NCI-H524 treated with DMSO at 0.1 percent for 48 hours (cell line): ENCODE measurements around the gene SPINT1.
A peak's percentile ranks its signal among the peaks of the same experiment; 100 is the strongest.

Experiments
- DNase-seq: peaks from one replicate; lab custom pipeline; 2025; lab: John Stamatoyannopoulos, UW

The SPINT1 gene, protein sequence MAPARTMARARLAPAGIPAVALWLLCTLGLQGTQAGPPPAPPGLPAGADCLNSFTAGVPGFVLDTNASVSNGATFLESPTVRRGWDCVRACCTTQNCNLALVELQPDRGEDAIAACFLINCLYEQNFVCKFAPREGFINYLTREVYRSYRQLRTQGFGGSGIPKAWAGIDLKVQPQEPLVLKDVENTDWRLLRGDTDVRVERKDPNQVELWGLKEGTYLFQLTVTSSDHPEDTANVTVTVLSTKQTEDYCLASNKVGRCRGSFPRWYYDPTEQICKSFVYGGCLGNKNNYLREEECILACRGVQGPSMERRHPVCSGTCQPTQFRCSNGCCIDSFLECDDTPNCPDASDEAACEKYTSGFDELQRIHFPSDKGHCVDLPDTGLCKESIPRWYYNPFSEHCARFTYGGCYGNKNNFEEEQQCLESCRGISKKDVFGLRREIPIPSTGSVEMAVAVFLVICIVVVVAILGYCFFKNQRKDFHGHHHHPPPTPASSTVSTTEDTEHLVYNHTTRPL

DNA sequence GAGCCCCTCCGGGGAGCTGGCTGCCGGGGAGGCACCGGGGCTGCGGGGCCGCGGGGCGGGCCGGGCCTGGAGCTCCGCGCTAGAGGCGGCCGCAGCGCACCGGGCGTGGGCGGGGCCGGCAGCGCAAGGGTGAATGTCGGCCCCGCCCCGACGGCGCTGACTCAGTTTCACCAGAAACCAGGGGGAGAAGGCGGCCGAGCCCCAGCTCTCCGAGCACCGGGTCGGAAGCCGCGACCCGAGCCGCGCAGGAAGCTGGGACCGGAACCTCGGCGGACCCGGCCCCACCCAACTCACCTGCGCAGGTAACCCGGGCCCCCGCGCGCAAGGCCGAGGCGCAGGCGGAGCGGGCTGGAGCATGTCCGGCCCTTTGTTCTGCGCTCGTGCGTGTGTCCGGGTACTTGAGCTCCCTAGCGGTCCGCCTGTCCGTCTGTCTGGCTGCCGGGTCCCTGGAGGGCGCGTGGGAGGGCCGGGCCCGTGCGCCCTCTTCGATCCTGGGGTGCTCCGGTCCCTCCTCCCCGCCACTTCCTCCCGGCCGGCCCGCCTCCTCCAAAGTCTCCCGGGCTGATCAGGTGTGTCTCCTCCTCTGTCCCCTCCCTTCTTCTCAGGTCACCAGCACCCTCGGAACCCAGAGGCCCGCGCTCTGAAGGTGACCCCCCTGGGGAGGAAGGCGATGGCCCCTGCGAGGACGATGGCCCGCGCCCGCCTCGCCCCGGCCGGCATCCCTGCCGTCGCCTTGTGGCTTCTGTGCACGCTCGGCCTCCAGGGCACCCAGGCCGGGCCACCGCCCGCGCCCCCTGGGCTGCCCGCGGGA lies at the start of gene SPINT1:
Gene SPINT1, plus strand, starts transcription at position 164 of the 811 bp plus-strand sequence. Its CDS starts 507 bp downstream, at position 671.
- DNase-seq, result no peak

DNA sequence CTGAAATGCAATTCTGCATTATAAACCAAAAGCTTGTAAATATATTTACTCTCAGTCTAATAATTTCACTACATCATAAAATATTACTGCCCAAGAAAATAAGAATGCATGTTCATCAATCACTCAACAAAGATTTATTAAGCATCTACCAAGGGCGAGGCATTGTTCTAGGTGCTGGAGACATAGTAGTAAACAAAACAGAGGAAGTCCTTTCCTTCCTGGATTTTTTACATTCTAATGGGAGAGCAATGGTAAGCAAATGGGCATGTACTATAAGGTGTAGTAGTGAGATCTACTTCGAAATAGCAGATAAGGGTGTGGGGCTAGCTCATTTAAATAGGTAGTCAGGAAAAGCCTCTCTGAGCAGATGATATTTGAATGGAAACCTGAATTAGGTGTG lies 47.8 kb upstream of the SPINT1 start:
- no peak for DNase-seq

DNA sequence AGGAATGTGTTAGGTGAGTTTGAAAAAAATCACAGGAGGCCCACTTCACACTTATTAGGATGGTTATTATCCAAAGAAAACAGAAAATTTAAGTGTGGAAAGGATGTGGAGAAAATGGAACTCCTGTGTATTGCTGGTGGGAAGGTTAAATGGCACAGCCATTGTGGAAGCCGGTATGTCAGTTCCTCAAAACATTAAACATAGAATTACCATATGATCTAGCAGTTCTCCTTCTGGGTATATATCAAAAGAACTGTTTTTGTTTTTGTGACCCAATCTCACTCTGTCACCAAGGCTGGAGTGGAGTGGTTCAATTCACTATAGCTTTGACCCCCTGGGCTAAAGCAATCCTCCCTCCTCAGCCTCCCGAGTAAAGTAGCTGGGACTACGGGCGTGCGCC lies 47.3 kb upstream of the SPINT1 start:
- DNase-seq, result no peak

DNA sequence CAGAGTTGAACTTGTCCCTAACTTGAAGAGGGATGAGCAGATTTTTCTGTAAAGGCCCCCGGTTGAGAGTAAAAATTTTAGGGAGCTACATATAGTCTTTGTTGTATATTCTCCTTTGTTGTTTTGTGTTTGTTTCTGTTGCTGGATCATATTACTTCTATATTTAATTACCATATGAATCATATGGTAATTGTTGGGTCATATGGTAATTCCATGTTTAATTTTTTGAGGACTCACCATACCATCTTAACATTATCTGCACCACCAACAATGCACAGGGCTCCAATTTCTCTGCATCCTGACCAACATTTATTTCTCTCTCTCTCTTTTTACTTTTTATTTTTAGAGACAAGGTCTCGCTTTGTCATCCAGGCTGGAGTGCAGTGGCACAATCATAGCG lies 44.3 kb upstream of the SPINT1 start:
- DNase-seq, result no peak

DNA sequence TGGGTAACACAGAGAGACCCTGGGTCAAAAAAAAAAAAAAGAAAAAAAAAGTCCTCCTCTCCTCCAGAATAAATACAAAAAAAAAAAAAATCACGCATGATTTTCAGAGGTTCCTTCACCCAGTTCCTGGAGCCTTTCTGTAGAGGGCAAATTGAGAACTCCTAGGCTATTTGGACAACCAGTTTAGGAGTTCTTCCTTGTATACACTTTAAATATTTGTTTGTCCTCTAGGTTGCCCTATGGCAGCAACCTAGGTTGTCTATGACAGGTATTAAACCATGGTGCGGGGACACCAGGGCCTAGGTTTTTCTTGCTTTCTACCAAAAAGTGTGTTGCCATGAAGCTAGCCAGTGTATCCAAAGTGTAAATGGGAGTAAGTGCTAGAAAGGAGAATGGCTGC lies 40.8 kb upstream of the SPINT1 start:
- DNase-seq, result no peak

DNA sequence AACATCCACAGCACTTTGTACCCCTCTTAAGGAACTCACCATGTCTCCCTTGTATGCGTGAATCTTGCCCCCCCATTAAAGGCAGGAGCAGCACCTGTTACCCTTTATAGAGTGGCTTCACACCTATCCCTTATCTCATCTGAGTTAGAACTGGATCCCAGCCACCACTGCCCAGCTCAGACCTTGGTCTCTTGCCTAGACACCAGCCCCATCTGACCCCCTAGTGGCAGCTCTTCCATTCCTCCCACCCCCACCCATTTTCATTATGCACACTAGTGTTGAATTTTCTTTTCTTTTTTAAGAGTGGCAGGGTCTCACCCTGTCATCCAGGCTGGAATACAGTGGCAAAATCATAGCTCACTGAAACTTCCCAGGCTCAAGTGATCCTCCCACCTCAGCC lies 40.2 kb upstream of the SPINT1 start:
- no peak for DNase-seq

DNA sequence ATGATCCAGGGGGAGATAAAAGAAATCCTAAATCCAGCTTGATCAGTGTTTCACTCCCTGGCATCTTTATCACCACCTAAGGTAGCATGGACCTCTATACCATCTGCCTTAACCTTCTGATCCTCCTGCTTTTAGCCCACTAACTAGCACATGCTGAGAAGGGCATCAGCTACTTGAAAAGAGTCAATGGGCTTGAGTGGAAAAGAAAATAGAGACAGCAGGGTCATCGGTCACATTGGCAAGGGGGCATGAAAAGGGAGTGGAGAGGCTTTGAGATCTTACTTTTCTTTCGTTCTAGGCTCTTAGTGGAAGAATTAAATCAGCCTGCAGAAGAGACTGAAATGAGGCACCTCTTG lies 37.2 kb upstream of the SPINT1 start:
- peak; percentile 31 for DNase-seq

DNA sequence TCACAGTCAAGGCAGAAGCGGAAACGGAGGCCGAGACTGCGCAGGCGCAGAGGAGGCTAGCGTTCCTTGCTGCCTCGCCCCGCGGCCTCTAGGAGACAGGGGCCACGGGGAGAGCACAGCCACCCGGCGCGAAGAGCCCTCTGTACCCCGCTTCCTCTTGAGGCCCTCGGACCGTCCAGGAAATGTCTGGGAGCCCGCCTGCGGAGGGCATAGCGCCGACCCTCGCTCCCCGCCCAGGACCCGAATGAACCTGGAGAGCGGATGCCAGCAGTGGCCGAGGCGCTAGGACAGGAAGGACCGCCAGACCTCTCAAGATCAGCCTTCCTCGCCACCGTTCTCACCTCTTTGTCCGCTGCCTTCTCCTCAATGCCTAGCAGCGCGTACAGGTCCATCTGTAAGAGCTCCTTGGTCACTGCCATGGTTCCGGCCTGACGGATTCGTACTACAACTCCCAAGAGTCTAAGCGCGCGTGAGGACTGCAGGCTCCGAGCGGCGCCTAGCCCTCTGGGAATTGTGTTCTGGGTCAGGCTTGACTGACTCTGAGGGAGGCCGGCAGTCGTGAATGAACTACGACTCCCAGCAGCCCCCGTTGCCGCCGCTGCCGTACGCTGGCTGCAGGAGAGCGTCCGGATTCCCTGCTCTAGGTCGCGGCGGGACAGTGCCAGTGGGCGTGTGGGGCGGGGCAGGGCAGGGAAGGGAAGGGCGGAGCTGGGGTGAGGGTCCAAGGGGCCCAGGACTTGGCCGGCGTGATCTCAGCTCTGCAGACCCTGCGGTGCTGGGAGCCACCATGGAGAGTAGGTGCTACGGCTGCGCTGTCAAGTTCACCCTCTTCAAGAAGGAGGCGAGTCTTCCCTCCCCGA lies 36.6 kb upstream of the SPINT1 start, which contains the start of the genes DNAJC17 and ZFYVE19:
Gene DNAJC17, minus strand, starts transcription at position 446 of the 860 bp plus-strand sequence. Its CDS starts 27 bp downstream, at position 419.
Gene ZFYVE19, plus strand, starts transcription at position 62 of the 860 bp plus-strand sequence. Its CDS starts 501 bp downstream, at position 563.
- peak; percentile 96 for DNase-seq

DNA sequence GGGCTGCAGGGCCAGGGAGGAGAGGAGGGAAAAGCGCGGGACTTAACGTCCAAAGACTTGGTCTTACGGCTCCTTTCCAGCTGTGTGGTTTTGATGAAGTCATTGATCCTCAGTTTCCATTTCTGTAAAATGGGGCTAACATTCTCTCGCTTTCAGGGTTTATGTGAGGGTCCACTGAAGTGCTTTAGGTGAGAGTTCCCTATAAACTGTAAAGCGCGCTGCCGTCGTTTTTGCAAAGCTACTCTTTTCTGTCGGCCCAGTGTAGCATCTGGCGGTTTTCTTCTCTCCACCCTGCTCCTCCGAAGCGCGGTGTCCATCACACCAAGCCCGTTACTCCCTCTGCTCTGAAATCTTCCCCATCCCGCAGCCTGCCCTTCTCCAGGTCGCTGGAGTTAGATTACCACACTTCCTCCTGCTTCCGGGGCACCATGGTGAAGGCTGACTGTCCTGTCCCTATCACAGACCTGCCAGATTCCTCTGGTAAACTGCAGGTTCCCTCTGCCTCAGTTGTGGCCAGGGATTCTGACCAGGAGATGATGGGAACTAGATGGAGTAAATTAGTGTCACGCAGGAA lies 35.9 kb upstream of the SPINT1 start:
- no peak for DNase-seq

DNA sequence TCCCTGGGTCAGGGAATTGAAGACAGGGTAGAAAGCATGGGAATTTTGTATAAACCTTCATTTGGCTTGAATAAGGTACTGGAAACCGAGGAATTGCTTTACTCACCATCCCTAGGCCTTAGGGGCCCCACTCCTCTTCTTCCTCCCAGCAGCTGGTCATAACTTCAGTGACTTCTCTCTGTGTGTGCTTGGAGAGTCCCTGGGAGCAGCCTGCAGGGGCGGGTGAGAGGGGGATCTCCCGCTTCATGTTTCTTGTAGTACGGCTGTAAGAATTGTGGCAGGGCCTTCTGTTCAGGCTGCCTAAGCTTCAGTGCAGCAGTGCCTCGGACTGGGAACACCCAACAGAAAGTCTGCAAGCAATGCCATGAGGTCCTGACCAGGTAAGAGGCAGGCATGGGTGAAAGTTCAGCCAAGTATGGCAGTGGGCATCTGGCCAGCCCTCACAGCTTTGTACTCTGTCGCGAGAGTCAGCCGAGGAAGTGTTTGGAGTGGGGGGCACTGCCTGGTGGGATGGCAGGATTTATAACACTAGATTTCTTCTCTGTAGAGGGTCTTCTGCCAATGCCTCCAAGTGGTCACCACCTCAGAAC lies 34.9 kb upstream of the SPINT1 start:
- DNase-seq, result no peak

DNA sequence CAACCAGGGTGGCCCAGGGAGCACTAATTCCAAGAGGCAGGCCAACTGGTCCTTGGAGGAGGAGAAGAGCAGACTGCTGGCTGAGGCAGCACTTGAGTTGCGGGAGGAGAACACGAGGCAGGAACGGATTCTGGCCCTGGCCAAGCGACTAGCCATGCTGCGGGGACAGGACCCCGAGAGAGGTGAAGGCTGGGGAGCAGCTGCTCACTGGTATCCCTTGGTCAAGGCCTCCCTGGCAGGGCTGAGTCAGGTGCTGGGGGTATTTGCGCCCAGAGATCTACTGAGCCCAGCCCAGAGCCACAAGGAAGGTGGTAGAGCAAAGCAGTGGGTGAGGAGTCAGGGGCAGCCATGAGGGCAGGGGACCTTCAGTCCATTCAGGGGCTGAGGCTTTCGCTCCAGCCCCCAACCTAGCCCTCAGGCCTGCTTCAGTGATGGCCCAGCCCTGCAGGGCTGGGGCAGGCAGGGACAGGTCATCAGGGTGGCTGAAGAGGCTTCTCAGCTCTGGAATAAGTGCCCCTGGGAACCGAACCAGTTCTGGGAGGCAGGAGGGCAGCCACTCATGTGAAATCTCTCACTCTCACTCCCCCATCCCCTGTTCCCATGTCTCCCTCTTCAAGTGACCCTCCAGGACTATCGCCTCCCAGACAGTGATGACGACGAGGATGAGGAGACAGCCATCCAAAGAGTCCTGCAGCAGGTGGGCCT lies 31.0 kb upstream of the SPINT1 start:
- DNase-seq, result no peak

DNA sequence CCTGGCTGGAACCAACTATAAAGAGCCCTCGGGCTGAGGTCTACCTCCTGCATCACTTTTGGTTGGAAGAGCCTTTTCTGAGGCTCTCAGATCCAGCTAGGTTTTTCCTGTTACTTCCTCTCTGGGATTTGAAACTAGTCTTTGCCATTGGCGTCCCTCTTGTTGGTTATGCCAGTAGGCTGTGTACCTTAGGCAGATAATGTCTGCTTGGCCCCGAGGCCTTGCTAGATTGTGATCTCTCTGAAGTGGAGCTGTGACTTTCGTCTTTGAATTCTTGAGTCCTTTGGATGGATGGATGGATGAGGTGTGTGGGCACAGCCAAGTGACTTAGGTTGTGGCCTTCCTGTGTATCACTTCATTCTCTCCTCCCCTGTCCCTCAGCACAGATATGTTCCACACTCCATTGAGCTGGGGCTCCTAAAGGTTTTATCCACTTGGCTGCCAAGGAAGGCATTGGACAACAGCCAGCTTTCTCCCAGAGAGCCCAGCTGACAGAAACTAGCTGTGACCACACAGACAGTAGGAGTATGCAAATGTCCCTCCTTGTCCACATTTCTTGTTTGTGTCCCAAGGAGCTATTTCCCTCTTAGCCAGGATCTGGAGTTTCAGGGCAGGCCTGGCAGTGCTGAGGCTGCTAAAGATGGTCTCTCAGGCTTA lies 28.7 kb upstream of the SPINT1 start:
- DNase-seq, result no peak

DNA sequence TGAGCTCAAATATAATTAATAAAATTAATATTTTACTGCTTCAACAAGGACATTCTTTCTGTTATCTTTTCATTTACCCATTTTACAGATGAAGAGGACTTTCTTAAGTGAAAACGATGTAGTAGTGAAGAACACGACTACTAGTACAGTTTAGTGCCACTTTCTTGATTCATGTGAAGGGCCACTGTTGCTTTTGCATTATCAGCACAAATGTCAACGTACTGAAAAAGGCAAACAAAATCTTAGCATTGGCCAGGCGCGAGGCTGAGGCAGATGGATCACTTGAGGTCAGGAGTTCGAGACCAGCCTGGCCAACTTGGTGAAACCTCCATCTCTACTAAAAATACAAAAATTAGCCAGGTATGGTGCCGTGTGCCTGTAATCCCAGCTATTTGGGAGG lies 24.8 kb upstream of the SPINT1 start:
- no peak for DNase-seq

DNA sequence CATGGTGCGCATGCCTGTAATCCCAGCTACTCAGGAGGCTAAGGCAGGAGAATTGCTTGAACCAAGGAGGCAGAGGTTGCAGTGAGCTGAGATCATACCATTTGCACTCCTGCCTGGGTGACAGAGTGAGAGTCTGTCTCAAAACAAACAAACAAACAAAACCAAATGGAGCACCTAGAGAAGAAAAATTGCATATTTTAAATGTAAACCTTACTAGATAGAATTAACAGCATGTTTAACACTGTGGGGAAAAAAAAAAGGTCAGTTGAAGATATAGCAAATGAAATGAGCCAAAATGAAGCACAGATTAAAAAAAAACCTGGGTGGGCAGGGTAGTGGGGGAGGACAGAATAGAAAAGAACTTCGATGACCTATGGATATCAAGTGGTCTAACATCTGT lies 22.7 kb upstream of the SPINT1 start:
- DNase-seq, result no peak

DNA sequence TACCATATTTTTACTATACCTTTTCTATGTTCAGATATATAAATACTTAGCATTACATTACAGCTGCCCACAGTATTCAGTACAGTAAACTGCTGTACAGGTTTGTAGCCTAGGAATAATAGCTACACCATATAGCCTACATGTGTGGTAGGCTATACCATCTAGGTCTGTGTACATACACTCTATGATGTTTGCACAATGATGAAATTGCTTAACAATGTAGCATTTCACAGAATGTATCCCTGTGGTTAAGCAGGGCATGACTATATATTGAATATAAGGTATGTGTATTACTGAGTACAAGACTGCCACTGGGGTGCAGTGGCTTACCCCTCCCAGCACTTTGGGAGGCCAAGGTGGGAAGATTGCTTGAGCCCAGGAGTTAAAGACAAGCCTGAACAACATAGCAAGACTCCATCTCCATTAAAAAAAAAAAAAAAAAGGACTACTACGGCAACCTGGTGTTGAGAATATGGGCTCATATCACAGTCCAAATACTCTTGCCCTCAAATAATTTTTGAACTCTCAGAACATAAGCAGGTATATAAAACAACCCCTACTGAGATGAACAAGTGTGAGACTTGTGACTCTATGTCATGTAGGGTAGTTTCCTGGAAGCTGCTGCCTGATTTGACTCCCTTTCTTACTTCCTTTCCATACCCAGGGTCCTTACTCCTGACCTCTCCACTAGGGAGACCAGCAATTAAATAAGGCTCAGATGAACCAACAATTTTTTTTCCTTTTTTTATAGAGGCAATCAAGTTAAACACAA lies 20.1 kb upstream of the SPINT1 start:
- DNase-seq, result no peak

DNA sequence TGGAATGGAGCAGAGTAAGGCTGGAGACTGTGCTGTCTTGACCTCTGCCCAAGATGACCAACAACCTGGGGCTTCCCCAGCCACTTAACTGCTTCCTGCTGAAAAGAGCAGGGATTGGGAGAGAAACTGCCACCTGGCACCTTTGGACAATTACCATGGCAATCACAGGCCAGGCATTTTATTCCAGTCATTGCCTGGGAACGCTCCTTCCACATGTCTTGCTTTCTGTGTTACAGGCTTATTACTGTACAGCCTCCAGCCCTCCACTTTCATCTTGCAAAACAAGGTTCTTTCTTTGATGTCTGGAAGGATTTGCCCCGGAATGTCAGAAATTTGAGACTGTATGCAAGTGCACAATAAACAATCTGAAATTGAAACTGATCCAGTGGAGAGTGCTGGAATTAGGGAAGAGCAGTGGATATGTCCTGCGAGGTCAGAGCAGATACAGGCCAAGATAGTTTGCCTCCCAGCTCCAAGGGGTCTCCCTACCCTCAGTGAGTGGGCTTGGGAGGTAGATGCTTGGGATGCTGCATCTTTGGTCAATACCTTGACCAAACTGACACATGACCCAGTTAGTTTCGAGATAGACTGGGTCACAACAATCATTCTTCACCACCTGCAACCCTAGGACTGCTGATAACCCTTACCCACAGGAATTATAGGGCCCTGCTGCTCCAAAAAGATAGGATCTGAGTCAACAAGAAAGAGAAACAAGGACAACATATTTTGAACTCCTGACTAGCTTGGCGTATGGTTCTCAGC lies 18.0 kb upstream of the SPINT1 start:
- DNase-seq, result no peak

DNA sequence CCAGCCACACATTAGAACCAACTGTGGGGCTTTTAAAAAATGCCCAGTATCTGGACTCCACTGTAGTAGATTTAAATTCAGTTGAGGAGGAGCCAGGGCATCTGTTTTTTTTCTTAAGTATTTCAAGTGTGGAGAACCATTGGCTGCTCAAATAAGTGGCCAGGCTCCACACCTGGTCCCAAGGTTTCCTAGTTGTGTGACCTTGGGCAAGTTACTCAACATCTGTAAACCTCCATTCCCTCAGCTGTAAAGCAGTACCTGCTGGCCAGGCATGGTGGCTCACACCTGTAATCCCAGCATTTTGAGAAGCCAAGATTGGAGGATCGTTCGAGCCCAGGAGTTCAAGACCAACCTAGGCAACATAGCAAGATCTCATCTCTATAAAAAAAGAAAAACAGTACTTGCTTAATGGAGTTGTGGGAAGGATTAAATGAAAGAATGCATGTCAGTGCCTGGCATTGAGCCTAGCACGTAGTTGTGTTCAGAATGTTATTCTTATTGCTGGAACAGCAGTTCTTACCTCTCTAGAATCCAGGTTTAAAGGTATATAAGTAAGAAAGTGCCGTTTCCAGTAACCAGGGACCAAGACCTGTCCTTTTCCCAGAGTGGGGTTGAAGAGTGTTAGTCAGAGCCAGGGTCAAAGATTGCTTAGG lies 17.3 kb upstream of the SPINT1 start:
- DNase-seq, result no peak
